A673 (cell line): ENCODE data around the gene PIGN.

Source experiments
- EZH2 ChIP-seq: fragments of 200-600 bp; sonication (generic); IDR thresholded peaks from 2 replicates; pipeline ENCODE4 v1.6.1; 2017; ENCODE audit warnings: borderline replicate concordance, low read depth, mild to moderate bottlenecking, mixed read lengths, antibody characterized with exemption, low read length; ENCODE audit not compliant: poor library complexity, severe bottlenecking
- TF ChIP-seq, protein P1 (sequence below): fragments of 300-800, 200-600 bp; sonication (generic); conservative IDR thresholded peaks from 2 replicates; pipeline ENCODE4 v1.5.1; 2017; ENCODE audit warnings: low read depth, mild to moderate bottlenecking, antibody characterized with exemption, low read length, moderate library complexity, mixed read lengths

DNA sequence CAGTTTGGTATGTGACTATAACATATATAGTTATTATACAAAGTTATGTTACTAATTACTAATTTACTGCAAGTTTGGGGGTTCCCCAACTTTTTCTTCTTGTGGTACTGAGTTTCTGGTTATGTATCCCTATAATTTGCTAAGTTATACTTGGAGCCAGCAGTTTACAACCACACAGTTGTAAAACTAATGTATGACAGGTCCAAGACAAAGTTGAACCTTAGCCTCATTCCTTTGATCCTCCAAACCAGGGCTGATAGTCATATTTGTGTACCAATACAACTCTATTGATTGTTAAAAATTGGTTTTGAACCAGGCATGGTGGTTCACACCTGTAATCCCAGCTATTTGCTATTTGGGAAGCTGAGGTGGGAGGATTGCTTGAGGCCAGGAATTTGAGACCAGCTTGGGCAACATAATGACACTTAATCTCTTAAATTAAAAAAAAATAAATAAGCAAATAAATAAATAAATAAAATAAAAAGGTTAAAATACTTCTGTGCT, 24.5 kb upstream of the PIGN start:
- TF ChIP-seq, protein P1, sequence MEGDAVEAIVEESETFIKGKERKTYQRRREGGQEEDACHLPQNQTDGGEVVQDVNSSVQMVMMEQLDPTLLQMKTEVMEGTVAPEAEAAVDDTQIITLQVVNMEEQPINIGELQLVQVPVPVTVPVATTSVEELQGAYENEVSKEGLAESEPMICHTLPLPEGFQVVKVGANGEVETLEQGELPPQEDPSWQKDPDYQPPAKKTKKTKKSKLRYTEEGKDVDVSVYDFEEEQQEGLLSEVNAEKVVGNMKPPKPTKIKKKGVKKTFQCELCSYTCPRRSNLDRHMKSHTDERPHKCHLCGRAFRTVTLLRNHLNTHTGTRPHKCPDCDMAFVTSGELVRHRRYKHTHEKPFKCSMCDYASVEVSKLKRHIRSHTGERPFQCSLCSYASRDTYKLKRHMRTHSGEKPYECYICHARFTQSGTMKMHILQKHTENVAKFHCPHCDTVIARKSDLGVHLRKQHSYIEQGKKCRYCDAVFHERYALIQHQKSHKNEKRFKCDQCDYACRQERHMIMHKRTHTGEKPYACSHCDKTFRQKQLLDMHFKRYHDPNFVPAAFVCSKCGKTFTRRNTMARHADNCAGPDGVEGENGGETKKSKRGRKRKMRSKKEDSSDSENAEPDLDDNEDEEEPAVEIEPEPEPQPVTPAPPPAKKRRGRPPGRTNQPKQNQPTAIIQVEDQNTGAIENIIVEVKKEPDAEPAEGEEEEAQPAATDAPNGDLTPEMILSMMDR = no peak
- no peak for TF ChIP-seq EZH2
